ENCODE data around the gene ZNF18. TPM values are rescaled to one million over a fixed set of nuclear protein-coding genes. Genes with fewer than 3 reads are reported as not detected.
"Not testable (repeated sequence)": the region's sequence is repeated elsewhere in the genome, so short reads cannot be mapped to it uniquely, and the experiment has no call there.

Gene ZNF18
- total RNA-seq, 1 donor from 2014 or later = 11.6 TPM

DNA sequence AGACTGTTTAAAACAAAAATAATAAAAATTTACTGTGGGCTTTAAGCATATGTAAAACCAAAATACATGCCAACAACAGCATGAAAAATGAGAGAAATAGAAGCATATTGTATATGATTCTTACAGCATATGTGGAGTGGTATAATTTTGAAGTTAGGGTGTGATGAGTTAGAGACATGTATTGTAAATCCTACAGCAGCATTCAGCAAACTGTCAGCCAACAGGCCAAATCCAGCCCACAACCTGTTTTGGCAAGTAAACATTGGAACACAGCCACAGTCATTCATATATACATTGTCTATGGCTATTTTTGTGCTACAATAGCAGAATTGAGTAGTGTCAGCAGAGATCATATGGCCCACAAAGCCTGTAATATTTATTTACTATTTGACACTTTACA lies 42.3 kb downstream of the ZNF18 start:
- Histone ChIP-seq H3K27me3 (no peaks in the 10 kb centered on the region), H3K9me3 (peaks cover 8 to 29% of the 10 kb centered on the region in 2 donors), H3K4me1 (no peaks in the 10 kb centered on the region), H3K36me3 (peaks cover 0 to 8% of the 10 kb centered on the region in 2 donors), H3K4me3 (no peak overlapping the region), H3K27ac (no peak overlapping the region)
- DNase-seq (ENCODE audit: low spot score in 2 of 2) = no peak
- intact Hi-C loops (cut with DNase I) = no loop called here
- TF ChIP-seq, protein P1, sequence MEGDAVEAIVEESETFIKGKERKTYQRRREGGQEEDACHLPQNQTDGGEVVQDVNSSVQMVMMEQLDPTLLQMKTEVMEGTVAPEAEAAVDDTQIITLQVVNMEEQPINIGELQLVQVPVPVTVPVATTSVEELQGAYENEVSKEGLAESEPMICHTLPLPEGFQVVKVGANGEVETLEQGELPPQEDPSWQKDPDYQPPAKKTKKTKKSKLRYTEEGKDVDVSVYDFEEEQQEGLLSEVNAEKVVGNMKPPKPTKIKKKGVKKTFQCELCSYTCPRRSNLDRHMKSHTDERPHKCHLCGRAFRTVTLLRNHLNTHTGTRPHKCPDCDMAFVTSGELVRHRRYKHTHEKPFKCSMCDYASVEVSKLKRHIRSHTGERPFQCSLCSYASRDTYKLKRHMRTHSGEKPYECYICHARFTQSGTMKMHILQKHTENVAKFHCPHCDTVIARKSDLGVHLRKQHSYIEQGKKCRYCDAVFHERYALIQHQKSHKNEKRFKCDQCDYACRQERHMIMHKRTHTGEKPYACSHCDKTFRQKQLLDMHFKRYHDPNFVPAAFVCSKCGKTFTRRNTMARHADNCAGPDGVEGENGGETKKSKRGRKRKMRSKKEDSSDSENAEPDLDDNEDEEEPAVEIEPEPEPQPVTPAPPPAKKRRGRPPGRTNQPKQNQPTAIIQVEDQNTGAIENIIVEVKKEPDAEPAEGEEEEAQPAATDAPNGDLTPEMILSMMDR (IDR thresholded peaks at IDR 0.05) = no peak

DNA sequence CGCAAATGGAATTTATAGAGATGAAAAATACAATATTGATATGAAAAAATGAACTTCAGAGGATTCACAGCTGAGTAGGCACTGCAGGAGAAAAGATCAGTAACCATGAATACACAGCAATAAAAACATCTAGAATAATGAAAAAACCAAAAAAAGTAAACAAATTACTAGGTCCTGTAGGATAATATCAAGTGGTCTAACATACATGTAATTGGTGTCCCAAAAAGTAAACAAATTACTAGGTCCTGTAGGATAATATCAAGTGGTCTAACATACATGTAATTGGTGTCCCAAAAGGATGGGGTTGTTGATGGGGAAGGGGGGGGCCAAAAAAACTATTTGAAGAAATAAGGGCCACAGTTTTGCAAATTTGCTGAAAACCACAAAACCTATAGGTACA lies 43.4 kb downstream of the ZNF18 start:
- Histone ChIP-seq H3K4me3 (no peak overlapping the region), H3K36me3 (peaks cover 0 to 8% of the 10 kb centered on the region in 2 donors), H3K27me3 (no peaks in the 10 kb centered on the region), H3K4me1 (no peaks in the 10 kb centered on the region), H3K9me3 (peaks cover 8 to 29% of the 10 kb centered on the region in 2 donors), H3K27ac (no peak overlapping the region)
- intact Hi-C loops (cut with DNase I) = no loop called here
- TF ChIP-seq, protein P1 (IDR thresholded peaks at IDR 0.05) = no peak
- no peak for DNase-seq (ENCODE audit: low spot score in 2 of 2)

DNA sequence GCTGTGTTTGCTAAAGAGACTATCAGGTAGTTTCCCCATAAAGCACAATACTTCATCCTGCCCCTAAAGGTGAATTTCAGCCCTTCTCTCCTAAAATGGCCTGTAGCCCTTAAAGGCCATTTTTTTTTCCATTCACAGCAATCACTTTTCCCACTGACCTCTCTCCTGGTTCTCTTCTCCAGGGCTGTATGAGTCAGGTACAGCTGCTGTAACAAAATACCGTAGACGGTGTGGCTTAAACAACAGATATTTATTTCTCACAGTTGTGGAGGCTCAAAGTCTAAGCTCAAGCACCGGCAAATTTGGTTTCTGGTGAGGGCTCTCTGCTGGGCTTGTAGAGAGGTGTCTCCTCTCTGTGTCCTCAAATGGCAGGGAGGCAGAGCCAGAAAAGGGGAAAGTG lies 44.7 kb downstream of the ZNF18 start:
- DNase-seq (ENCODE audit: low spot score in 2 of 2) = no peak
- TF ChIP-seq, protein P1 (IDR thresholded peaks at IDR 0.05) = no peak
- no peak overlapping the region for H3K4me3 ChIP-seq
- H3K4me1 ChIP-seq = no peaks in the 10 kb centered on the region
- intact Hi-C loops (cut with DNase I) = no loop called here
- peaks cover 8 to 24% of the 10 kb centered on the region in 2 donors for H3K9me3 ChIP-seq
- H3K27me3 ChIP-seq = no peaks in the 10 kb centered on the region
- no peak overlapping the region for H3K27ac ChIP-seq
- no peaks in the 10 kb centered on the region for H3K36me3 ChIP-seq

DNA sequence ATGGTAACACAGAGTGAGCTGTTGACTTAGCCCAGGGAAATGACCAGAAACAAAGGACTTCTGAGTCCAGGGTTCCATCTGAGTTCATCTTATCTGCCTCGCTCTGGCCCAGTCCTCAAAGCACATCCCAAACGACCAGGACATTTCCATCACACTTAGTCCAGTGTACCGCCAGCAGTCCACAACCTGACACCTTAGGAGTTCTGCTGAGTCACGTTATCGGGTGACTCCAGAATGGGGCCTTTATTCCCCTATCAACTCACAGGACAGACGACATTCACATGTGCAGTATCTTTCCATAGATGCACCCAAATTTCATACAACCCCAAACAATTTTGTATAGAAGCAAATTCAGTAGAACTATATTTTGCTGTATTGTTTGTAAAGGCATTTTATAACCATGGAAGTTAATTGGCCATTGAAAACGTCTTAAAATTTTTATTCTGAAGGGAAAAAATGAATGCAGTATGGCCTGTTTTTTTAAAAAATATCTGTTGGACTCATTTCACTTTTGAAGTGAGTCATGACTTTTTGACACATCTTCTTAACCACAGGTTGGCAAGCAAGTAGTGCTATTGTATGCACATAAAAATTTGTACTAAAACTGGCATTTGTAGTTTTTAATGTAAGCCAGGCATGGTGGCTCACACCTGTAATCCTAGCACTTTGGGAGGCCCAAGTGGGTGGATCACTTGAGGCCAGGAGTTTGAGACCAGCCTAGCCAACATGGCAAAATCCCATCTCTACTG lies 46.3 kb downstream of the ZNF18 start:
- Histone ChIP-seq H3K4me1 (no peaks in the 10 kb centered on the region), H3K36me3 (no peaks in the 10 kb centered on the region), H3K27ac (no peak overlapping the region), H3K4me3 (no peak overlapping the region), H3K27me3 (no peaks in the 10 kb centered on the region), H3K9me3 (peaks cover 8 to 22% of the 10 kb centered on the region in 2 donors)
- TF ChIP-seq, protein P1 (IDR thresholded peaks at IDR 0.05) = no peak
- intact Hi-C loops (cut with DNase I) = no loop called here
- DNase-seq (ENCODE audit: low spot score in 2 of 2) = no peak

DNA sequence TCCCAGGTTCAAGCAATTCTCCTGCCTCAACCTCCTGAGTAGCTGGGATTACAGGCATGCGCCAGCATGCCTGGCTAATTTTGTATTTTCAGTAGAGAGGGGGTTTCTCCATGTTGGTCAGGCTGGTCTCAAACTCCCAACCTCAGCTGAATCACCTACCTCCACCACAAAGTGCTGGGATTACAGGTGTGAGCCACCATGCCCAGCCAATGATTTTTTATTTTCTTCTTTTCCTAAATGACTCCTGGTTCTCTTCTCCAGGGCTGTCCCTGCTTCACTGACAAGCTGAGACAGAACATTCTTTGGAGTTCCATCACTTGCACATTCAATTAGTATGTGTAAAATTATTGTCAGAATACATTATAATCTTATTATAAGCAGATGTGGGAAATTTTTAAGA lies 47.7 kb downstream of the ZNF18 start:
- DNase-seq (ENCODE audit: low spot score in 2 of 2); H3K36me3 ChIP-seq; H3K4me1 ChIP-seq; intact Hi-C loops (cut with DNase I); H3K27ac ChIP-seq; H3K4me3 ChIP-seq; H3K27me3 ChIP-seq: not testable (repeated sequence)
- peaks cover 8 to 11% of the 10 kb centered on the region in 2 donors for H3K9me3 ChIP-seq

DNA sequence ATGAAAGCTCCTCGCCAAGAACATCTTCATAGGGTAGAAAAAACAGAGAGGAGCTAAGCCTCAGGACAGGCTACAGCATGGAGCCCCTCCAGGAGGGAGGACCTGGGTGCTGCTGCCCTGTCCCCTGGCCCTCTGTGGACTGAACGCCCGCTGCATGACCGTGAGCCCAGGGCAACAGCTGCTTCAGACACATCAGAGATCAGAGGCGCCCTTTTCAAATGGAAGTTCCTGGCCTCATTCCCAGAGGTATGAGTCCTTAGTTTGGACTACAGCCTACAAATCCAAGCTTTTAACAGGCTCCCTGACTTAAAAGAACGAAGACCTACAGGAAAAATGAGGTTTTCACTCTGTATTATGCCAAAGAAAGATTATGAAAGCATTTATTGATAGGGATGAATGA lies 48.5 kb downstream of the ZNF18 start:
- Histone ChIP-seq H3K27me3 (no peaks in the 10 kb centered on the region), H3K4me3 (peak overlapping the region in 1 of 2 donors; percentile 28), H3K4me1 (no peaks in the 10 kb centered on the region), H3K9me3 (peaks cover under 1 to 3% of the 10 kb centered on the region in 2 donors), H3K27ac (no peak overlapping the region), H3K36me3 (no peaks in the 10 kb centered on the region)
- no peak for DNase-seq (ENCODE audit: low spot score in 2 of 2)
- intact Hi-C loops (cut with DNase I) = no loop called here
- TF ChIP-seq, protein P1 (IDR thresholded peaks at IDR 0.05) = no peak
